HepG2 (cell line): Measurements from ENCODE around the gene VPS52. TPM values are rescaled to one million over a fixed set of nuclear protein-coding genes. Genes with fewer than 3 reads are reported as not detected.

ENCODE experiments used
- ASH2L ChIP-seq: fragments of 300-600, 200-600 bp; sonication (generic); IDR thresholded peaks from 2 replicates; pipeline ENCODE4 v1.7.0; 2017; ENCODE audit warnings: low read depth, mild to moderate bottlenecking, moderate library complexity, mixed read lengths, low read length; ENCODE audit not compliant: insufficient read length
- CBX5 ChIP-seq: sonication (generic); formaldehyde crosslinking; IDR thresholded peaks from 2 replicates; pipeline ENCODE4 v1.4.0; 2020; ENCODE audit warnings: missing genetic modification reagents, borderline replicate concordance
- HMG20B ChIP-seq: conservative IDR thresholded peaks from 2 replicates; pipeline ENCODE4 v1.6.1; 2016; ENCODE audit warnings: missing genetic modification reagents, missing compliant biosample characterization
- HNRNPLL ChIP-seq: fragments of 200-400 bp; formaldehyde crosslinking; IDR thresholded peaks from 2 replicates; pipeline ENCODE4 v1.6.1; 2017; ENCODE audit warnings: mild to moderate bottlenecking, low read depth, low read length; ENCODE audit not compliant: poor library complexity, severe bottlenecking
- JUN ChIP-seq: sonication (generic); formaldehyde crosslinking; IDR thresholded peaks from 2 replicates; pipeline ENCODE4 v1.4.0; 2020; ENCODE audit warnings: mild to moderate bottlenecking, missing genetic modification reagents
- KDM4B ChIP-seq: sonication (generic); formaldehyde crosslinking; IDR thresholded peaks from 2 replicates; pipeline ENCODE4 v1.4.0; 2020; ENCODE audit warnings: missing genetic modification reagents
- NFATC3 ChIP-seq: sonication (generic); formaldehyde crosslinking; IDR thresholded peaks from 2 replicates; pipeline ENCODE4 v1.5.1; 2020; ENCODE audit warnings: mild to moderate bottlenecking, missing genetic modification reagents
- NFIC ChIP-seq: IDR thresholded peaks from 2 replicates; pipeline ENCODE4 v1.6.1; 2012; ENCODE audit warnings: mild to moderate bottlenecking, low read length, inconsistent platforms
- POLR2A ChIP-seq, 2 experiments: IDR thresholded peaks; 2 replicates each; pipeline ENCODE4 v1.6.1; 2011; ENCODE audit warnings: low read depth in 2 of 2, low read length in 2 of 2, mild to moderate bottlenecking in 1 of 2, moderate library complexity in 1 of 2; ENCODE audit not compliant: insufficient read depth in 1 of 2
- RXRB ChIP-seq: IDR thresholded peaks from 2 replicates; pipeline ENCODE4 v1.6.1; 2016; ENCODE audit warnings: borderline replicate concordance, missing genetic modification reagents, missing compliant biosample characterization
- TAF1 ChIP-seq: sonication (generic); formaldehyde crosslinking; IDR thresholded peaks from 2 replicates; pipeline ENCODE4 v1.4.0; 2020; ENCODE audit warnings: missing genetic modification reagents
- TEAD3 ChIP-seq: optimal IDR thresholded peaks from 2 replicates; pipeline ENCODE3; 2016; ENCODE audit warnings: borderline replicate concordance
- ZBTB1 ChIP-seq: sonication (generic); formaldehyde crosslinking; IDR thresholded peaks from 2 replicates; pipeline ENCODE4 v1.4.0; 2020; ENCODE audit warnings: missing genetic modification reagents, borderline replicate concordance
- ZBTB7A ChIP-seq: sonication (generic); formaldehyde crosslinking; IDR thresholded peaks from 2 replicates; pipeline ENCODE4 v1.8.0; 2022; ENCODE audit warnings: mild to moderate bottlenecking, missing genetic modification reagents
- ZNF143 ChIP-seq: sonication (generic); formaldehyde crosslinking; IDR thresholded peaks from 2 replicates; pipeline ENCODE4 v1.4.0; 2020; ENCODE audit warnings: missing genetic modification reagents
- ZNF225 ChIP-seq: sonication (generic); formaldehyde crosslinking; IDR thresholded peaks from 2 replicates; pipeline ENCODE4 v1.4.0; 2020; ENCODE audit warnings: mild to moderate bottlenecking, missing genetic modification reagents
- ZNF350 ChIP-seq: sonication (generic); formaldehyde crosslinking; IDR thresholded peaks from 2 replicates; pipeline ENCODE4 v1.4.0; 2020; ENCODE audit warnings: mild to moderate bottlenecking, low read depth, missing genetic modification reagents, borderline replicate concordance
- ZNF768 ChIP-seq: sonication (generic); formaldehyde crosslinking; IDR thresholded peaks from 2 replicates; pipeline ENCODE4 v1.4.0; 2020; ENCODE audit warnings: missing genetic modification reagents
- ZNF850 ChIP-seq: sonication (generic); formaldehyde crosslinking; conservative IDR thresholded peaks from 2 replicates; pipeline ENCODE4 v1.9.0; 2021; ENCODE audit warnings: mild to moderate bottlenecking, missing genetic modification reagents
- polyA plus RNA-seq, 8 experiments: library from polyadenylated mRNA; depleted of rRNA in 3 of 8; stranded (reverse) in 7 of 8; unstranded in 1 of 8; fragments of >200 nt; fragmentation: Illumina TruSeq in 4 of 8; extraction: Trizol in 4 of 8; gene quantifications; 2 replicates each; pipeline versions ENCODE4 v1.2.1 to v1.2.3, GENCODE V29; 2011 to 2016; ENCODE audit warnings: low read depth in 4 of 8, missing spikeins in 1 of 8, mixed read lengths in 1 of 8; ENCODE audit not compliant: insufficient read depth in 1 of 8
- total RNA-seq, 5 experiments: library from RNA; depleted of rRNA; stranded (reverse); fragments of >200 nt; fragmentation: Illumina TruSeq; extraction: Trizol; gene quantifications; 2 replicates each; pipeline ENCODE4 v1.2.3, GENCODE V29; 2016; ENCODE audit warnings: low read depth in 1 of 5
- TF ChIP-seq, protein P1 (sequence below): fragments of 450-650 bp; IDR thresholded peaks from 2 replicates; pipeline ENCODE4 v1.6.1; 2017
- TF ChIP-seq, protein P2 (sequence below): sonication (generic); formaldehyde crosslinking; IDR thresholded peaks from 2 replicates; pipeline ENCODE4 v1.8.1; 2023; ENCODE audit warnings: mild to moderate bottlenecking, missing genetic modification reagents
- TF ChIP-seq, protein P3 (sequence below): sonication (generic); formaldehyde crosslinking; IDR thresholded peaks from 2 replicates; pipeline ENCODE4 v1.4.0; 2020; ENCODE audit warnings: missing genetic modification reagents
- TF ChIP-seq, protein P4 (sequence below): sonication (generic); formaldehyde crosslinking; IDR thresholded peaks from 2 replicates; pipeline ENCODE4 v1.5.1; 2020; ENCODE audit warnings: mild to moderate bottlenecking, missing genetic modification reagents, moderate library complexity
- TF ChIP-seq, protein P5 (sequence below): IDR thresholded peaks from 2 replicates; pipeline ENCODE4 v1.6.1; 2016; ENCODE audit warnings: mild to moderate bottlenecking

VPS52 gene
- total and polyA plus RNA-seq, 2 of the 13 experiments (the other 11 are each of a cell fraction or from before 2014, with no cell fraction given): 48.9 to 85.5 TPM

DNA sequence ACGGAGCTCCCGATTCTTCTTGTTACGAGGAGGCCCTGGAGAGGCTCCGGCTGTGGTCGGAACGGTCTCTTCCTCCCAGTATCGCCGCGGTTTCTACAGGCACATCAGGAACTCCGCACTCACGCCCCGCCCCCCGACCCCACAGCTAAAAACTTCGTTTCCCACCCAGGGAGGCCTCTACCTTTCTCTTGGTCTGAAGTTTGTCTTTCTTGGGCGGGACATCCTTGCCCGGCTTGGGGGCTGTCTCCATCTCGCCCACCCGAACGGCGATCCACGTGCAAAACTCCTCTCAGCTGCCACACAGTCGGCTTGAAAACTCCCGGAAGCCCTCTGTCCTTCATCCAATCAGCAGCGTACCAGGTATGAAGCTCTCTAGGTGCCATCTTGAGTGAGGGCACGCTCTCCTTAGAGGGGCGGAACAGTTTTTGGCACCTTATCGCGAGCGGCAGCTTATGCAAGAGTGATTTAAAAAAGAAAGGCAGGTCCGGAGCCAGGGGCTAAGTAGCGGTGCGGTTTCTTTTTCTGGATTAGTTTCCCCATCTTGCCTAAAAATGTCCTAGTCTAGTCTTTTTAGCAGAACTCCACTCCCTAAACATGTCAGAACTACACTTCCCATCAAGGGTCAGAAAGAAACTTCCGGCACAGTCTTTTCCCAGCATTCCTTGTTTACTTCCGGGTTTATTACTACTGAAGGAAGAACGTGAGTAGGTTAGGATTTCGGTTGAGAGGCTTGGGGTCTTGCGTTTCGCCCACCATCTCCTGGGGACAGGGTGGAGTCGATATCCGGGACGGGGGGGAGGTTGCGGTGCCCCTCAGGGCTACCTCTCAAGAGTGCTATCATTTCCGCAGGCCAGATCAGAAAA lies 17.5 kb upstream of the VPS52 start, which contains the start of the genes PFDN6 and WDR46 (continued):
- TF ChIP-seq, protein P1, sequence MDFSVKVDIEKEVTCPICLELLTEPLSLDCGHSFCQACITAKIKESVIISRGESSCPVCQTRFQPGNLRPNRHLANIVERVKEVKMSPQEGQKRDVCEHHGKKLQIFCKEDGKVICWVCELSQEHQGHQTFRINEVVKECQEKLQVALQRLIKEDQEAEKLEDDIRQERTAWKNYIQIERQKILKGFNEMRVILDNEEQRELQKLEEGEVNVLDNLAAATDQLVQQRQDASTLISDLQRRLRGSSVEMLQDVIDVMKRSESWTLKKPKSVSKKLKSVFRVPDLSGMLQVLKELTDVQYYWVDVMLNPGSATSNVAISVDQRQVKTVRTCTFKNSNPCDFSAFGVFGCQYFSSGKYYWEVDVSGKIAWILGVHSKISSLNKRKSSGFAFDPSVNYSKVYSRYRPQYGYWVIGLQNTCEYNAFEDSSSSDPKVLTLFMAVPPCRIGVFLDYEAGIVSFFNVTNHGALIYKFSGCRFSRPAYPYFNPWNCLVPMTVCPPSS: no peak
- TF ChIP-seq ZNF768 (CRISPR knock-in tag) (0 out of 2 replicates have a peak, but pooled peaks have one; percentile 36), ZBTB1 (CRISPR knock-in tag) (no peak), JUN (CRISPR knock-in tag) (no peak; the same call in 1 of the 2 replicates), POLR2A (IDR thresholded peaks at IDR 0.05; ENCODE audit: insufficient read depth in 1 of 2, low read depth in 2 of 2, low read length in 2 of 2) (peak; percentile 71 to 72), KDM4B (CRISPR knock-in tag) (no peak), ZNF850 (CRISPR knock-in tag) (no peak), HNRNPLL (no peak), RXRB (CRISPR knock-in tag) (peak; percentile 32), CBX5 (CRISPR knock-in tag) (no peak; the same call in 1 of the 2 replicates), HMG20B (CRISPR knock-in tag) (no peak), TEAD3 (CRISPR knock-in tag) (no peak), NFATC3 (CRISPR knock-in tag) (no peak), ZNF350 (CRISPR knock-in tag) (peak; percentile 71; the same call in 1 of the 2 replicates), TAF1 (CRISPR knock-in tag) (peak; percentile 69), ZBTB7A (CRISPR knock-in tag) (peak; percentile 71; the same call in 1 of the 2 replicates), NFIC (peak; percentile 82), ZNF143 (CRISPR knock-in tag) (peak; percentile 97), ASH2L (peak; percentile 88), ZNF225 (0 out of 2 replicates have a peak, but pooled peaks have one; percentile 36)
- TF ChIP-seq, protein P2, sequence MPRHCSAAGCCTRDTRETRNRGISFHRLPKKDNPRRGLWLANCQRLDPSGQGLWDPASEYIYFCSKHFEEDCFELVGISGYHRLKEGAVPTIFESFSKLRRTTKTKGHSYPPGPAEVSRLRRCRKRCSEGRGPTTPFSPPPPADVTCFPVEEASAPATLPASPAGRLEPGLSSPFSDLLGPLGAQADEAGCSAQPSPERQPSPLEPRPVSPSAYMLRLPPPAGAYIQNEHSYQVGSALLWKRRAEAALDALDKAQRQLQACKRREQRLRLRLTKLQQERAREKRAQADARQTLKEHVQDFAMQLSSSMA (CRISPR knock-in tag): peak; percentile 62; the same call in 1 of the 2 replicates
- TF ChIP-seq, protein P3, sequence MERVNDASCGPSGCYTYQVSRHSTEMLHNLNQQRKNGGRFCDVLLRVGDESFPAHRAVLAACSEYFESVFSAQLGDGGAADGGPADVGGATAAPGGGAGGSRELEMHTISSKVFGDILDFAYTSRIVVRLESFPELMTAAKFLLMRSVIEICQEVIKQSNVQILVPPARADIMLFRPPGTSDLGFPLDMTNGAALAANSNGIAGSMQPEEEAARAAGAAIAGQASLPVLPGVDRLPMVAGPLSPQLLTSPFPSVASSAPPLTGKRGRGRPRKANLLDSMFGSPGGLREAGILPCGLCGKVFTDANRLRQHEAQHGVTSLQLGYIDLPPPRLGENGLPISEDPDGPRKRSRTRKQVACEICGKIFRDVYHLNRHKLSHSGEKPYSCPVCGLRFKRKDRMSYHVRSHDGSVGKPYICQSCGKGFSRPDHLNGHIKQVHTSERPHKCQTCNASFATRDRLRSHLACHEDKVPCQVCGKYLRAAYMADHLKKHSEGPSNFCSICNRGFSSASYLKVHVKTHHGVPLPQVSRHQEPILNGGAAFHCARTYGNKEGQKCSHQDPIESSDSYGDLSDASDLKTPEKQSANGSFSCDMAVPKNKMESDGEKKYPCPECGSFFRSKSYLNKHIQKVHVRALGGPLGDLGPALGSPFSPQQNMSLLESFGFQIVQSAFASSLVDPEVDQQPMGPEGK (CRISPR knock-in tag): peak; percentile 16
- TF ChIP-seq, protein P4, sequence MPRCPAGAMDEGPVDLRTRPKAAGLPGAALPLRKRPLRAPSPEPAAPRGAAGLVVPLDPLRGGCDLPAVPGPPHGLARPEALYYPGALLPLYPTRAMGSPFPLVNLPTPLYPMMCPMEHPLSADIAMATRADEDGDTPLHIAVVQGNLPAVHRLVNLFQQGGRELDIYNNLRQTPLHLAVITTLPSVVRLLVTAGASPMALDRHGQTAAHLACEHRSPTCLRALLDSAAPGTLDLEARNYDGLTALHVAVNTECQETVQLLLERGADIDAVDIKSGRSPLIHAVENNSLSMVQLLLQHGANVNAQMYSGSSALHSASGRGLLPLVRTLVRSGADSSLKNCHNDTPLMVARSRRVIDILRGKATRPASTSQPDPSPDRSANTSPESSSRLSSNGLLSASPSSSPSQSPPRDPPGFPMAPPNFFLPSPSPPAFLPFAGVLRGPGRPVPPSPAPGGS: no peak
- TF ChIP-seq, protein P5, sequence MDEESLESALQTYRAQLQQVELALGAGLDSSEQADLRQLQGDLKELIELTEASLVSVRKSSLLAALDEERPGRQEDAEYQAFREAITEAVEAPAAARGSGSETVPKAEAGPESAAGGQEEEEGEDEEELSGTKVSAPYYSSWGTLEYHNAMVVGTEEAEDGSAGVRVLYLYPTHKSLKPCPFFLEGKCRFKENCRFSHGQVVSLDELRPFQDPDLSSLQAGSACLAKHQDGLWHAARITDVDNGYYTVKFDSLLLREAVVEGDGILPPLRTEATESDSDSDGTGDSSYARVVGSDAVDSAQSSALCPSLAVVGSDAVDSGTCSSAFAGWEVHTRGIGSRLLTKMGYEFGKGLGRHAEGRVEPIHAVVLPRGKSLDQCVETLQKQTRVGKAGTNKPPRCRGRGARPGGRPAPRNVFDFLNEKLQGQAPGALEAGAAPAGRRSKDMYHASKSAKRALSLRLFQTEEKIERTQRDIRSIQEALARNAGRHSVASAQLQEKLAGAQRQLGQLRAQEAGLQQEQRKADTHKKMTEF (CRISPR knock-in tag): peak; percentile 74
